Fibroblast of pulmonary artery (primary cell): ENCODE data around the gene PPP2R2C.

Source experiments
- DNase-seq: peaks from one replicate; pipeline ENCODE4 v3.0.0-alpha.2; 2010; ENCODE audit warnings: low read depth
- H3K4me3 ChIP-seq: replicated peaks from 2 replicates; pipeline ENCODE4 v1.5.1; 2011; ENCODE audit warnings: low read depth, mild to moderate bottlenecking, control low read depth, low read length, moderate library complexity
- TF ChIP-seq, protein P1 (sequence below): IDR thresholded peaks from 2 replicates; pipeline ENCODE4 v1.5.1; 2011; ENCODE audit warnings: mild to moderate bottlenecking, control low read depth, low read length, inconsistent platforms; ENCODE audit errors: missing control alignments

The PPP2R2C gene

DNA sequence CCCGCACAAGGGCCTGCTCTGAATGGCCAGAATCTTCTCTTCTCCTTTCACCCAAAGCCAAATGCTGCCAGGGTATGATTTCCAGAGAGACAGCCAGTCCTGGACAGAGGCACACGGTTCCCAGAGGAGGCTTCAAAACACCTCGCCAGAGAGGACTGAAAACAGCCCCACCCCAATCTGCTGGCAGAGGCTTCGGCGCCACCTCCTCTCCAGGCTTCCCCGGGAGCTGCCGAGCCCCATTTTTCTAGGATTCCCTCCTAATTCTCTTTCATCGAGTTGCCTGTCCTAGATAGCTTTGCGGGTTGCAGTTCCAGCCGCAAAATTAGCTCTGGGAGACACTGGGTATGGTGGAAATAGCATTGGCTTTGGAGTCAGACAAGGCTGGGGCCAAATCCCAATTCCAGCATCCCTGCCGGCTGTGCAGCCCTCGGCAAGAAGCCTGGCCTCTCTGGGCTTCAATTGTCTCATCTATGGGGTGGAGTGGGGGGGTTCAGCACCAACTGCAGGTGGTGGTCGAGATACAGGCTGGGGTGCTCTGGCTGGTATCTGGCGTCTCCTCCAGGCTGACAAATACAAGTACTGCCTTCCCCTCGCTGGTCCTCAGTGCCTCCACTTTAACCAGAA, 22.6 kb downstream of the PPP2R2C start:
- TF ChIP-seq, protein P1, sequence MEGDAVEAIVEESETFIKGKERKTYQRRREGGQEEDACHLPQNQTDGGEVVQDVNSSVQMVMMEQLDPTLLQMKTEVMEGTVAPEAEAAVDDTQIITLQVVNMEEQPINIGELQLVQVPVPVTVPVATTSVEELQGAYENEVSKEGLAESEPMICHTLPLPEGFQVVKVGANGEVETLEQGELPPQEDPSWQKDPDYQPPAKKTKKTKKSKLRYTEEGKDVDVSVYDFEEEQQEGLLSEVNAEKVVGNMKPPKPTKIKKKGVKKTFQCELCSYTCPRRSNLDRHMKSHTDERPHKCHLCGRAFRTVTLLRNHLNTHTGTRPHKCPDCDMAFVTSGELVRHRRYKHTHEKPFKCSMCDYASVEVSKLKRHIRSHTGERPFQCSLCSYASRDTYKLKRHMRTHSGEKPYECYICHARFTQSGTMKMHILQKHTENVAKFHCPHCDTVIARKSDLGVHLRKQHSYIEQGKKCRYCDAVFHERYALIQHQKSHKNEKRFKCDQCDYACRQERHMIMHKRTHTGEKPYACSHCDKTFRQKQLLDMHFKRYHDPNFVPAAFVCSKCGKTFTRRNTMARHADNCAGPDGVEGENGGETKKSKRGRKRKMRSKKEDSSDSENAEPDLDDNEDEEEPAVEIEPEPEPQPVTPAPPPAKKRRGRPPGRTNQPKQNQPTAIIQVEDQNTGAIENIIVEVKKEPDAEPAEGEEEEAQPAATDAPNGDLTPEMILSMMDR: no peak
- H3K4me3 ChIP-seq: no peak overlapping the region
- no peak for DNase-seq

DNA sequence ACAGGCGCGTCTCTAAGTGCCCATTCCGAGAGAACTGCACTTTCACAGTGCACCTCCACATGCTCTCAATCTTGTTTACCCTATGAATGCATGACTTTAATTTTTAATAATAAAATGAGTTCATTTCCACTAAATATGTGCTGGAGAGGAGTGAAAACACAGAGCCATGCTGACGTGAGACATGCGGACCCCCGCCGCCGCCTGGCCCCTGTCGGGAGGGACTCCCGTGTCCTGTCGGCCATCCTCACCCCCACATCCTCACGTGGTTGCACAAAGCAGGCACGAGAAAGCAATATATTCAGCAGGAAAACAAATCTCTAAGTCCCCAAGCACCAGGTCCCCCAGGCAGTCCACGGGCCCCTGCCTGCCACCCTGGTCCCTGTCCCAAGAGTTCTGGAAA, 23.1 kb downstream of the PPP2R2C start:
- H3K4me3 ChIP-seq: no peak overlapping the region
- TF ChIP-seq, protein P1: no peak
- DNase-seq: no peak

DNA sequence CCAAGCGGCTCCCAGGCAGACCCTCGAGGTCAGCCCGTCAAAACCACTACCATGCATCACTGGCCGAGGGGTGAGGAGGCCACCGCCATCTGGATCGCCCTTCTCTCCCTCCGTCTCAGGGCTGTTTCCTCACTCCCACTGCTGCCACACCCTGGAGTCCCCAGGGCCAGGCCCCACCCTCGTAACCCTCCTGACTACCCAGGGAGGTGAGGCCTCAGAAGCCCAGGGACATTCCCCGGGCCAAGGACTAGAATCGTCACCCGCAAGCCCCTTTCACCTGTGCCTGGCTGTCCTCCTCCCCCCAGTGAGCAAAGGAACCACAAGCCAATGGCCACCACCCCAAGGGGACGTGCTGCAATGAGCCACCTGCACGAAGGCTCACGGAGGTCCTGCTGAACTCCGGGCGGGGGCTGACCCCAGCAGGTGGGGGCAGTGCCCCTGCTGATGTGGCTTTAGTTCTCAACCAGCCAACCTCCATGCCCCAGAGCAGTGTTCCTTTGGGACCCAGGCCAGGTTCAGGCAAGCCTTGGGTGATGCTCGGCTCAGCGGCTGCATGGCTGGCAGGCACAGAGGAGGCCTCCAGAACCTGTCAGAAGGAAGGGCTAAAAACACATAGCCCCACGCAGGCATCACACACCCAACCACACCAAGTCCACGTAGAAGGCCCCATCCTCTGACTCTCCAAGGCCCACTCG, 23.8 kb downstream of the PPP2R2C start:
- DNase-seq: no peak
- TF ChIP-seq, protein P1: no peak
- H3K4me3 ChIP-seq: no peak overlapping the region

DNA sequence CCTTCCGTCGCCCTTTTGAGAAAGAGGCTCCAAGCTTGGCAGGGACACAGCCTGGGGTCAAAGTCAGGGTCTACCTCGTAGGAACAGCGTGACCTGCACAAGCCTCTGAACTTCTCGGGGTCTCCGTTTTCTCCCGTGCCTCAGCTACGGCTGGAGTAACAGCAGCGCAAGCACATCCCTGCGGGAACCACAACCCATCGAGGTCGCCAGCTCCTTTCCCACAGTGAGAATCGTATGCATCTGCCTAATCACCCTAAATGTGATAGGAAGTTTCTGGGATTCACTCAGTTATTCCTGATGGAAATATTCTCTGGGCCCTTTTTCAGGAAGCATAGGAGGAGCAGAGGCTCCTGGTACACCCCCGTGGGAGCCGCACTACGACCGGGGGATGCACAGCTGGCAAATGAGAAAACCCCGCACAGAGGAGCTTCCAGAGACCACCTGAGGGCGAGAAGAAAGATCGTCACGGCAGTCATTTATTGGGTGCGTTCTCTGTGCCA, 24.7 kb downstream of the PPP2R2C start:
- no peak overlapping the region for H3K4me3 ChIP-seq
- DNase-seq: no peak
- TF ChIP-seq, protein P1: no peak

DNA sequence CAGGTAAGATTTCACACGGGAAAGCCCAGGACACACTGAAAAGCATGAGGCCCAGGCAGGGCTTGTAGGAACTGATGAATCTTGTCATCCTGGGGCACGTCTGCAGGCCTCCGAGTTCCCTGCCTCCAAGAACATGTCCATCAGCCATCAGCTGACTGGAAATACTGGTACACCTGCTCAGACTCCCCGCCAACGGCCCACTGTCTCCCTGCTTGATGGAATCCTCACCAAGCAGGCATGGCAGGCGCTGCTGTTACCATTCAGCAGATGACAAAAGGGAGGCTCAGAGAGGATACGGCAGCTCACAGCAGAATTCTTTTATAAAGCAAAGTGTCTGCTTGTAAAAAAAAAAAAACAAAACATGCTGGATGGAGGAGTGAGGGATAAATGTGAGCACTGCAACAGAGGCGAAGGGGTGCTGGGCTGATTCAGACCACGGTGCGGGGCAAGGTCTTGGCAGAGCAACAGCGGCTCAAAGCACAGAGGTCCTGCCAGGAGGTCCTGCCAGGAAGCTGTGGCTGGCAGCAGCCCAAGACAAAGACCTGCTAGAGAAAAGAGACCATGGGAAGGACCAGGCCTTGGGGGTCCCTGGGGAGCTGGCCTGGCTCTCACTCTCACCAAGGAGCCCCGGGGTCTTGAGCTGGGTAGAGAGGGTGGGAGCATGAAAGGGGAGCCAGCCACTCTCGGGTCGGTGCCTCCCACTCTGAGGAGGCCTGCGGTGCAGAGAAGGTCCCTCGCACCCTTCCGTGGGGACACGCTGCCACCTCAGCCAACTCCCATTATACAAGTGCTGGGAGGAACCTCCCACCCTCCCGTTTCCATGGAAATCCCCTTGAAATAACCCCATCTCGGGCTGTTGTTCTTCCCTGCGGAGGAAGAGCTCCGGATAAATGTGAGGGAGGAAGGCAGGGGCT, 25.6 kb downstream of the PPP2R2C start:
- H3K4me3 ChIP-seq: no peak overlapping the region
- TF ChIP-seq, protein P1: no peak
- no peak for DNase-seq

- no peak overlapping the region for H3K4me3 ChIP-seq
- TF ChIP-seq, protein P1: no peak
- DNase-seq: no peak
Observed at GRCh38 chr4:6446130-6446482, 26.3 kb downstream of the PPP2R2C start.
